GM21737 (cell line): ENCODE measurements around the gene PPP2R2C.

Experiments used
- ATAC-seq: cut with Tn5 transposase; IDR thresholded peaks from one replicate; pipeline ENCODE4 v1.9.1; 2021; ENCODE audit warnings: mild to moderate bottlenecking, moderate library complexity; ENCODE audit not compliant: unreplicated experiment

Gene PPP2R2C

GRCh38 chr4:6469898-6470501, 2.4 kb downstream of the PPP2R2C start:
- ATAC-seq, result no peak

GRCh38 chr4:6469144-6469543, 3.3 kb downstream of the PPP2R2C start:
- ATAC-seq, result no peak

DNA sequence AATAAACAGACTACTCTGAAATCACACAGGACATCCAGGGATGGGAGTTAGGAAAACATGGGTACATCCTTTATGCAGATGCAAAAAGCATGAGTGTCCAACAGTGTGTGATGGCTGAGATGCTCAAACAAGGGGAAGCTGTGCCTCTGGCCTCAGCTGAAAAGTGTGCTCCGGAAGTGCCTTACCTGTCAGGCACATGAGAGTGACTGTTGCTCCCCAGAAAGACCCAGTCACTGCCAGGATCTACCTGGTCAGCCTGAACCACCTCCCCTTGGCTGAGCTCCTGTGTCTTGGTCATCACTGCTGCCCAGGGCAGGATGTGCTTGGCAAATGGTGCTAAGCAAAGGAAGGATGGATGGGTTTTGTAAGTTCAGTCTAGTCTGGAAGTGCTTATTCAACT, 4.0 kb downstream of the PPP2R2C start:
- no peak for ATAC-seq

- ATAC-seq, result no peak
Observed at GRCh38 chr4:6467600-6467999, 4.8 kb downstream of the PPP2R2C start.

DNA sequence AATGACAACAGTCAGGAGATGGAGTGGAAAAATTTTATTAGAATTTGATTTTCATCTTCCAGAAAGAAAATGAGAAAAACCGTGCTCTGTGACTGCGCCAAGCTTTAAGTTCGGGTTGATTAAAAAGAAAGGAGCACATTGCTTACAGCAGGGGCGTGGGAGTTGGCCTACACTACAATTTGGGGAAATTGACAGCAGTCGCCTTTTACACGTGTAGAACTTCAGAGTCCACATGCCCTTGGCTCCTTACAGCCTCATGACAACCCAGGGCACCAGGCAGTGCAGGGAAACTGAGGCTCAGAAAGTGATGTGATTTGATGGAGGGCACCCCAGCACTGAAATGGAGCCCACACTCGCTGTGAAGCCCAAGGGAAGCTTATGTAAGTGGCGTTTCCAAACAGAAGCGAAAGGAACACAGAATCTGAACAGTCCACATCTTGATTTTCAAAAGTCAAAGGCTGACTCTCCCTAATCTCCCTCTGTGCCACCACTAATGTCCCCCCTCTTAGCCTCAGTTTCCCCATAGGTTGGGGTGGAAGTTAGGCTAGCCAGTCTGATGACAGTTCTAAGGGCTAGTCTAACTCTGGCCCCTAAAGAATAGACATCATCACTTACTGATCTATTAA, 5.5 kb downstream of the PPP2R2C start:
- no peak for ATAC-seq

GRCh38 chr4:6465955-6466354, 6.5 kb downstream of the PPP2R2C start:
- ATAC-seq, result no peak

- no peak for ATAC-seq
Observed at GRCh38 chr4:6464842-6465588, 7.4 kb downstream of the PPP2R2C start.

GRCh38 chr4:6463311-6464289, 8.8 kb downstream of the PPP2R2C start:
- no peak for ATAC-seq

DNA sequence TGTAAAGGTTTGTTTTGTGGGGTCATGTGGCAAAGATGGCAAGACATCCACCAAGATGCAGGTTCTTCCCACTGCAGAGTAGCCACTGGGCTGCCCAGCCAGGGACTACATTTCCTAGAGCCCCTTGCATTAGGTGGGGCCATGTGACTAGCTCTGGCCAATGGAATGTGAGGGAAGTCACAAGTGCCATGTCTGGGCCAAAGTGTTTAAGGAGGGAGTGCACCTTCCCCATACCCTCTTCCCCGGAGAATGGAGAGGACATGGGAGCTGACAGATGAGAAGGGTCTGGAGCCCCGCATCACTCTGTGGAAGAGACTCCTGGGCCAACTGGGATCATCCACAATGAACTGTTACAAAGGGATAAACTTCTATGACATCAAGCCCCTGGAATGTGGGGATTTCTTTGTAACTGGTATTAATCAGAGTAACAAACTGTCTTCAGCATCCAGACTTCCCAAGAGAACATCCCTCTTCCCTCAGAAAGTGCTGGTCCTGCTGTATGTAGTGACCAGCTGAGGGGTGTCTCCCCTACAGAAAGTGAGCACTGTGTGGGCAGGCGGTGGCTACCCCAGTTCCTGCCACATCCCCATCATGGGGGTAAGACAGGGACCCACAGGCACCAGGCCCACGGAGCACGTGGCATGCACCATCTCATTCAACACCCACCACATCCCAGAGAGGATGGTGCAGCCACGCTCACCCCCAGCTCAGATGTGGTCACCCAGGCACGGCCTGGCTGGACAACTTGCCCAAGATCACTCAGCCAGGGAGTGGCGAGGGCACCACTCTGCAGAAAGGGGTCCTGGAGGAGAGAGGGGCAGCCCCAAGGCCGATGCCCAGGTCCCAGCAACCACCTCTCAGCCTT, 10.9 kb downstream of the PPP2R2C start:
- ATAC-seq, result no peak

GRCh38 chr4:6460876-6461275, 11.5 kb downstream of the PPP2R2C start:
- ATAC-seq, result no peak

GRCh38 chr4:6458528-6458927, 13.9 kb downstream of the PPP2R2C start:
- ATAC-seq, result no peak

- ATAC-seq, result no peak
Observed at GRCh38 chr4:6456450-6456849, 16.0 kb downstream of the PPP2R2C start.

GRCh38 chr4:6454112-6454910, 18.1 kb downstream of the PPP2R2C start:
- no peak for ATAC-seq

DNA sequence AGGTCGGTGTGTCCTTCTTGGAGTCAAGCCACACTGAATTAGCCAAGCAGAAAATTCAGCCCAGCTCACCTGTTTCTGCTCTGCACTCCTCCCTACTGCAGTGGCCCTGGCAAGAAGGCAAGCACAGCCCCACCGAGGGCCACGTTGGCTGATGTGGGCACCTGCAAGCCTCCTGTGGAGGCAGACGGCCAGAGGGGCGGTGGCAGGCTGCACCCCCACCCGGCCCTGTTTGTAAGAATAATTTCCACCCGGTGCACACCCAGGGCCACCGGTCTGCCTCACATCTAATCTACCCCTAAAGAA, 18.8 kb downstream of the PPP2R2C start:
- no peak for ATAC-seq

- no peak for ATAC-seq
Observed at GRCh38 chr4:6452897-6453687, 19.3 kb downstream of the PPP2R2C start.

DNA sequence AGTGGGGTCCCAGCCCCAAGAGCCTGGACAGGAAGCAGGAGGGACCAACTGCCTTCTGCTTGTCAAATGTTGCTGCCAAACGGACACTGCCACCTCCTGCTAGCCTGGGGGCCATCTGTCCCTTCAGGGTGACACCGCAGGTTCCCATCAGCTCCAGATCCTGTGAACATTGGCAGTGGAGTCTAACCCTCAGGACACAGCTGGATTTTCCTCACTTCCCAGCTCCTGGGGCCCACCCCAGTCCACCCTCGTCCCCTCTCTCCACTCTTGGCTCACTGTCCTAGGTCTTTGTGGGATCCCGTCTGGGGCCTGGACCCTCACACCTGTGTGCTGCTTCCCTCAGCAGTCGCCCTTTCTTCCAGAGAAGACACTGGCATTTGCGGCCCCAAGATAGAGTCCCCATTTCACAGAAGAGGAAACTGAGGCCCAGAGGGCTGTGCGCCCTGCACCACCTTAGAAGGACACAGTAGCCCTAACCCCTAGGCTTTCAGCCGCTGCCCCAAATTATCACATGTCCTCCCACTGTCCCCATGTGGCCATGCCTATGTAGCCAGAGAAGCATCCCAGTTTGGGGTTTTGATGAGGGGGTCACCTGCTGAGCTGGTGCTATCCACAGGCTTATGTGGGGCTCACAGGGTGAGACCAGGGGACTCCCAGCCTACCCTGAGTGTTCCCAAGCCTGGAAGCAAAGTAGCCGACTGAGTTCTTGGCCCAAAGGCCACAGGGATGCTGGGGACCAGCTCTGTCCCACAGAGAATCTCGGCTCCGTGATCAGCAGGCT, 20.1 kb downstream of the PPP2R2C start:
- no peak for ATAC-seq

DNA sequence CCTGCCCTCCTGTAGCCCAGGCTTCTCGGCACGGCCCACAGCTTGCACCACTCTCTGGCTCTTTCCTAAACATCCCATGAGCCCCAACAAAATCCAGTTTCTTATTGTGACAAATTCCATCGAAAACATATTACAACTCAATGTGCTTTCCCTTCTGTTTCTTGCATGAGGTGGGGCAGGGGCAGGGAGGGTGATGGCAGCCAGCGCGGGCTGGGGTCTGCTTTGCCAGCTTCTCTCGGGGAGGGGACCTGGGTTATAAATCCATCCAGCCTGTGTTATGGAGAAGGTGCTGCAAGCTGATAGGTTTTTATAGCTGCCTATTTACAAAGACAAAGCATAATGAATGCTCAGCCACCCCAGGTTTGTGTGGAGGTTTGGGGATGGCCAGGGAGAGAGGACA, 21.1 kb downstream of the PPP2R2C start:
- no peak for ATAC-seq

GRCh38 chr4:6450709-6451108, 21.7 kb downstream of the PPP2R2C start:
- ATAC-seq, result no peak
